T-helper 2 cell treated with Interferon-gamma antibody and Interleukin-4, amounts not matched to agents 5 μg/mL and 100 μg/mL, for 36 hours (primary cell): ENCODE results near the gene NAA10.
A peak's percentile ranks its signal among the peaks of the same experiment; 100 is the strongest.

ENCODE experiments used
- DNase-seq: peaks from one replicate; pipeline ENCODE4 v3.0.0; 2021; ENCODE audit warnings: low spot score
- H3K27ac Mint-ChIP-seq: one replicate; pipeline ENCODE4 v1.8.0; 2021; ENCODE audit warnings: mild to moderate bottlenecking, mixed read lengths
- H3K27me3 Mint-ChIP-seq: one replicate; pipeline ENCODE4 v1.8.0; 2021; ENCODE audit warnings: low read depth, mixed read lengths
- H3K36me3 Mint-ChIP-seq: one replicate; pipeline ENCODE4 v1.8.0; 2021; ENCODE audit warnings: low read depth, mixed read lengths
- H3K4me1 Mint-ChIP-seq: one replicate; pipeline ENCODE4 v1.8.0; 2021; ENCODE audit warnings: low read depth, mixed read lengths
- H3K4me3 Mint-ChIP-seq: one replicate; pipeline ENCODE4 v1.8.0; 2022; ENCODE audit warnings: mild to moderate bottlenecking, moderate library complexity, mixed read lengths
- H3K9me3 Mint-ChIP-seq: one replicate; pipeline ENCODE4 v1.8.0; 2021; ENCODE audit warnings: mixed read lengths

NAA10 gene

GRCh38 chrX:153948847-153949805, 14.3 kb upstream of the NAA10 start:
- Mint-ChIP-seq H3K4me3 (no peak overlapping the region), H3K27ac (peak overlapping the region; percentile 70), H3K27me3 (no peaks in the 10 kb centered on the region), H3K9me3 (no peaks in the 10 kb centered on the region), H3K4me1 (peaks cover 10% of the 10 kb centered on the region), H3K36me3 (peaks cover 25% of the 10 kb centered on the region)
- DNase-seq: no peak

GRCh38 chrX:153948002-153948466, 13.2 kb upstream of the NAA10 start:
- H3K36me3 Mint-ChIP-seq: peaks cover 23% of the 10 kb centered on the region
- no peak for DNase-seq
- peak overlapping the region; percentile 31 for H3K27ac Mint-ChIP-seq
- H3K4me1 Mint-ChIP-seq: peaks cover 10% of the 10 kb centered on the region
- no peak overlapping the region for H3K4me3 Mint-ChIP-seq
- no peaks in the 10 kb centered on the region for H3K9me3 Mint-ChIP-seq
- no peaks in the 10 kb centered on the region for H3K27me3 Mint-ChIP-seq

GRCh38 chrX:153947009-153947769, 12.4 kb upstream of the NAA10 start:
- Mint-ChIP-seq H3K4me3 (no peak overlapping the region), H3K27me3 (no peaks in the 10 kb centered on the region), H3K9me3 (no peaks in the 10 kb centered on the region), H3K27ac (peak overlapping the region; percentile 86), H3K4me1 (peaks cover 10% of the 10 kb centered on the region), H3K36me3 (peaks cover 23% of the 10 kb centered on the region)
- DNase-seq: peak; percentile 74

- Mint-ChIP-seq H3K4me3 (peak overlapping the region; percentile 34), H3K27ac (no peak overlapping the region), H3K4me1 (peaks cover 10% of the 10 kb centered on the region), H3K27me3 (no peaks in the 10 kb centered on the region), H3K9me3 (no peaks in the 10 kb centered on the region), H3K36me3 (peaks cover 19% of the 10 kb centered on the region)
- no peak for DNase-seq
These were observed 11.4 kb upstream of the NAA10 start for GRCh38 chrX:153945956-153946943.

- peaks cover 13% of the 10 kb centered on the region for H3K36me3 Mint-ChIP-seq
- H3K4me1 Mint-ChIP-seq: peaks cover 9% of the 10 kb centered on the region
- DNase-seq: no peak
- H3K27ac Mint-ChIP-seq: no peak overlapping the region
- no peaks in the 10 kb centered on the region for H3K27me3 Mint-ChIP-seq
- H3K4me3 Mint-ChIP-seq: peak overlapping the region; percentile 9
- no peaks in the 10 kb centered on the region for H3K9me3 Mint-ChIP-seq
These were observed 9.9 kb upstream of the NAA10 start for GRCh38 chrX:153944800-153945150.

GRCh38 chrX:153944140-153944799, 9.4 kb upstream of the NAA10 start, which contains the start of gene RENBP:
RENBP (minus strand) TSS chrX:153944643; CDS start chrX:153944610, 33 bp downstream.
- H3K4me1 Mint-ChIP-seq: peaks cover 7% of the 10 kb centered on the region
- no peaks in the 10 kb centered on the region for H3K9me3 Mint-ChIP-seq
- no peaks in the 10 kb centered on the region for H3K27me3 Mint-ChIP-seq
- H3K27ac Mint-ChIP-seq: peak within 1 kb of the TSS; percentile 83
- H3K4me3 Mint-ChIP-seq: peak within 1 kb of the TSS; percentile 84
- peaks cover 11% of the 10 kb centered on the region for H3K36me3 Mint-ChIP-seq
- DNase-seq: no peak

- Mint-ChIP-seq H3K36me3 (peaks cover 4% of the 10 kb centered on the region), H3K27me3 (no peaks in the 10 kb centered on the region), H3K9me3 (no peaks in the 10 kb centered on the region), H3K27ac (peak overlapping the region; percentile 68), H3K4me3 (peak overlapping the region; percentile 75), H3K4me1 (peaks cover 4% of the 10 kb centered on the region)
- no peak for DNase-seq
These were observed 6.8 kb upstream of the NAA10 start for GRCh38 chrX:153941336-153942252.

GRCh38 chrX:153939573-153939972, 4.7 kb upstream of the NAA10 start:
- H3K27me3 Mint-ChIP-seq: no peaks in the 10 kb centered on the region
- H3K9me3 Mint-ChIP-seq: no peaks in the 10 kb centered on the region
- no peak overlapping the region for H3K27ac Mint-ChIP-seq
- H3K4me3 Mint-ChIP-seq: no peak overlapping the region
- peaks cover 5% of the 10 kb centered on the region for H3K4me1 Mint-ChIP-seq
- H3K36me3 Mint-ChIP-seq: peaks cover 4% of the 10 kb centered on the region
- no peak for DNase-seq

- no peaks in the 10 kb centered on the region for H3K9me3 Mint-ChIP-seq
- H3K27ac Mint-ChIP-seq: no peak overlapping the region
- H3K4me1 Mint-ChIP-seq: peaks cover 8% of the 10 kb centered on the region
- no peaks in the 10 kb centered on the region for H3K27me3 Mint-ChIP-seq
- no peak for DNase-seq
- H3K4me3 Mint-ChIP-seq: no peak overlapping the region
- H3K36me3 Mint-ChIP-seq: peaks cover 4% of the 10 kb centered on the region
These were observed 3.5 kb upstream of the NAA10 start for GRCh38 chrX:153938226-153938786.

GRCh38 chrX:153937056-153937455, 2.2 kb upstream of the NAA10 start:
- no peak overlapping the region for H3K27ac Mint-ChIP-seq
- H3K9me3 Mint-ChIP-seq: no peaks in the 10 kb centered on the region
- H3K4me1 Mint-ChIP-seq: peaks cover 8% of the 10 kb centered on the region
- peaks cover 6% of the 10 kb centered on the region for H3K36me3 Mint-ChIP-seq
- no peak overlapping the region for H3K4me3 Mint-ChIP-seq
- DNase-seq: no peak
- no peaks in the 10 kb centered on the region for H3K27me3 Mint-ChIP-seq

GRCh38 chrX:153935326-153935851, 552 bp upstream of the NAA10 start:
- Mint-ChIP-seq H3K9me3 (no peaks in the 10 kb centered on the region), H3K4me3 (peak overlapping the region; percentile 75), H3K27ac (peak overlapping the region; percentile 65), H3K4me1 (peaks cover 7% of the 10 kb centered on the region), H3K27me3 (no peaks in the 10 kb centered on the region), H3K36me3 (peaks cover 13% of the 10 kb centered on the region)
- DNase-seq: no peak
